Mesothelial cell of epicardium (in vitro differentiated cells): ENCODE results near the gene HMGA1. TPM values are rescaled to one million over a fixed set of nuclear protein-coding genes. Genes with fewer than 3 reads are reported as not detected.

ENCODE experiments used
- DNase-seq, 2 experiments: peaks; one replicate each; pipeline ENCODE4 v3.0.0; 2021; ENCODE audit warnings: low spot score in 2 of 2; ENCODE audit not compliant: unreplicated experiment in 2 of 2
- H3K27ac Mint-ChIP-seq: 2 replicates; pipeline ENCODE4 v1.8.0; 2021; ENCODE audit warnings: mixed read lengths
- H3K27me3 Mint-ChIP-seq: 2 replicates; pipeline ENCODE4 v1.8.0; 2021; ENCODE audit warnings: low read depth, mixed read lengths
- H3K36me3 Mint-ChIP-seq: 2 replicates; pipeline ENCODE4 v1.8.0; 2021; ENCODE audit warnings: mixed read lengths
- H3K4me1 Mint-ChIP-seq: 2 replicates; pipeline ENCODE4 v1.8.0; 2021; ENCODE audit warnings: mixed read lengths
- H3K4me3 Mint-ChIP-seq: 2 replicates; pipeline ENCODE4 v1.8.0; 2021; ENCODE audit warnings: mild to moderate bottlenecking, moderate library complexity, mixed read lengths
- H3K9me3 Mint-ChIP-seq: 2 replicates; pipeline ENCODE4 v1.8.0; 2021; ENCODE audit warnings: mixed read lengths
- total RNA-seq: library from RNA; stranded (reverse); gene quantifications from 3 replicates; pipeline ENCODE4 v1.2.1, GENCODE V29; 2021
- TF ChIP-seq, protein P1 (sequence below): fragments of 200-600 bp; sonication (generic); IDR thresholded peaks from one replicate; pipeline ENCODE4 v1.5.0; 2021; ENCODE audit warnings: antibody characterized with exemption; ENCODE audit not compliant: unreplicated experiment

The HMGA1 gene
- total RNA-seq, 1 donor from 2014 or later, result 213 TPM

DNA sequence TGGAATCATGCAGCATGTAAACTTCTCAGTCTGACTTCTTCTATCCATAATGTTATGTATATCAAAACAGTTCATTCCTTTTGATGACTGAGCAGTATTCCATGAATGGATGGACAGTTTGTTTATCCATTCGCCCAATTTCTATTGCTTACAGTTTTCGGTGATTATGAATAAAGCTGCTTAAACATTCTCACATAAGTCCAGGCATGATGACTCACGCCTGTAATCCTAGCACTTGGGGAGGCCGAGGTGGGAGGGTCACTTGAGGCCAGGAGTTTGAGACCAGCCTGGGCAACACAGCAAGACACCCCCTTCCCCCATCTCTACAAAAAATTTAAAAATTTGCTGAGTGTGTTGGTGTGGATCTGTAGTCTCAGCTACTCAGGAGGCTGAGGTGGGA, 22.9 kb upstream of the HMGA1 start:
- Mint-ChIP-seq H3K27ac (no peak overlapping the region), H3K27me3 (no peaks in the 10 kb centered on the region), H3K4me3 (no peak overlapping the region), H3K4me1 (no peaks in the 10 kb centered on the region), H3K36me3 (no peaks in the 10 kb centered on the region), H3K9me3 (no peaks in the 10 kb centered on the region)
- TF ChIP-seq, protein P1, sequence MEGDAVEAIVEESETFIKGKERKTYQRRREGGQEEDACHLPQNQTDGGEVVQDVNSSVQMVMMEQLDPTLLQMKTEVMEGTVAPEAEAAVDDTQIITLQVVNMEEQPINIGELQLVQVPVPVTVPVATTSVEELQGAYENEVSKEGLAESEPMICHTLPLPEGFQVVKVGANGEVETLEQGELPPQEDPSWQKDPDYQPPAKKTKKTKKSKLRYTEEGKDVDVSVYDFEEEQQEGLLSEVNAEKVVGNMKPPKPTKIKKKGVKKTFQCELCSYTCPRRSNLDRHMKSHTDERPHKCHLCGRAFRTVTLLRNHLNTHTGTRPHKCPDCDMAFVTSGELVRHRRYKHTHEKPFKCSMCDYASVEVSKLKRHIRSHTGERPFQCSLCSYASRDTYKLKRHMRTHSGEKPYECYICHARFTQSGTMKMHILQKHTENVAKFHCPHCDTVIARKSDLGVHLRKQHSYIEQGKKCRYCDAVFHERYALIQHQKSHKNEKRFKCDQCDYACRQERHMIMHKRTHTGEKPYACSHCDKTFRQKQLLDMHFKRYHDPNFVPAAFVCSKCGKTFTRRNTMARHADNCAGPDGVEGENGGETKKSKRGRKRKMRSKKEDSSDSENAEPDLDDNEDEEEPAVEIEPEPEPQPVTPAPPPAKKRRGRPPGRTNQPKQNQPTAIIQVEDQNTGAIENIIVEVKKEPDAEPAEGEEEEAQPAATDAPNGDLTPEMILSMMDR, result no peak
- DNase-seq, result no peak

DNA sequence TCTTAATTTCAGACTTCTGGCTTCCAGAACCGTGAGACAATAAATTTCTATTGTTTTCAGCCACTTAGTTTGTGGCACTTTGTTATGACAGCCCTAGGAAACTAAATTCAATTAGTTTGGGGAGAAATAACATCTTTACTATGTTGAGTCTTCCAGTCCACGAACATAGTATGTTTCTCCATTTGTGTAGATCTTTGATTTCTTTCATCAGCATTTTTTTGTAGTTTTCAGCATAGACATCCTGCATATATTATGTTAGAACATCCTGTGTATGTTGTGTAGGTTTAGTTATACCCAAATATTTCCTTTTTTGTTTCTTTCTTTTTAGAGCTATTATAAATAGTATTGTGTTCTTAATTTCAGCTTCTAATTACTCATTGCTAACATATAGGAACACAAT, 18.0 kb upstream of the HMGA1 start:
- TF ChIP-seq, protein P1, result no peak
- Mint-ChIP-seq H3K27ac (no peak overlapping the region), H3K4me1 (peaks cover 6% of the 10 kb centered on the region), H3K36me3 (no peaks in the 10 kb centered on the region), H3K9me3 (no peaks in the 10 kb centered on the region), H3K4me3 (no peak overlapping the region), H3K27me3 (no peaks in the 10 kb centered on the region)
- no peak for DNase-seq

DNA sequence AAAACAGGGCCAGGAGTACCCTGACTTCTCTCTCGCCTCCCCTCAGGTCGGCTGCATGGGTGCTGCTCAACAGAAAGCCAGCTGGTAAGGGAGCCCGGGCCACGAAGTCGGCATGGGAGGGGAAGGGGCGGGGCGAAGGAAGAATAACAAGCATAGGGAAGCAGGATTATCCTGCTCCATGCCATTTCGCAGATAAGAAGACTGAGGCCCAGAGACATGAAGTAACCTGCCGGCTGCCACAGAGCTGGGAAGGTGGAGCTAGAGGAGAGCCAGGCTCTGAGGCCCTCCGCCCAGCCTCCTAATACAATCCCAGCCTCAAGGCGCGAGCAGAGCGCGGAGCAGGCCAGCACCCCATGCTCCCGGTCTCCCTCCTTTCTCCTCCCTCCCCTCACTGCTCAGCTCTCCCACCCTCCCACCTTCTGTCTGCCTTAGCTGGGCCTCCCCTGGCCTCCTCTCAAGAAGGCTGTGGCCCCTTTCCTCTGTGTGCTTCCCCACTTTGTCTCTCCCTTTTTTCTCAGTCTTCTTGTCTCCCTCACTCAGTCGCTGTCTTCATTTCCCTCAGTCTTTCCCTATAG, 13.2 kb upstream of the HMGA1 start:
- Mint-ChIP-seq H3K4me1 (peaks cover 15% of the 10 kb centered on the region), H3K27me3 (no peaks in the 10 kb centered on the region), H3K36me3 (no peaks in the 10 kb centered on the region), H3K27ac (peak overlapping the region; percentile 86), H3K4me3 (peak overlapping the region; percentile 68), H3K9me3 (no peaks in the 10 kb centered on the region)
- TF ChIP-seq, protein P1, result no peak
- DNase-seq, result no peak

DNA sequence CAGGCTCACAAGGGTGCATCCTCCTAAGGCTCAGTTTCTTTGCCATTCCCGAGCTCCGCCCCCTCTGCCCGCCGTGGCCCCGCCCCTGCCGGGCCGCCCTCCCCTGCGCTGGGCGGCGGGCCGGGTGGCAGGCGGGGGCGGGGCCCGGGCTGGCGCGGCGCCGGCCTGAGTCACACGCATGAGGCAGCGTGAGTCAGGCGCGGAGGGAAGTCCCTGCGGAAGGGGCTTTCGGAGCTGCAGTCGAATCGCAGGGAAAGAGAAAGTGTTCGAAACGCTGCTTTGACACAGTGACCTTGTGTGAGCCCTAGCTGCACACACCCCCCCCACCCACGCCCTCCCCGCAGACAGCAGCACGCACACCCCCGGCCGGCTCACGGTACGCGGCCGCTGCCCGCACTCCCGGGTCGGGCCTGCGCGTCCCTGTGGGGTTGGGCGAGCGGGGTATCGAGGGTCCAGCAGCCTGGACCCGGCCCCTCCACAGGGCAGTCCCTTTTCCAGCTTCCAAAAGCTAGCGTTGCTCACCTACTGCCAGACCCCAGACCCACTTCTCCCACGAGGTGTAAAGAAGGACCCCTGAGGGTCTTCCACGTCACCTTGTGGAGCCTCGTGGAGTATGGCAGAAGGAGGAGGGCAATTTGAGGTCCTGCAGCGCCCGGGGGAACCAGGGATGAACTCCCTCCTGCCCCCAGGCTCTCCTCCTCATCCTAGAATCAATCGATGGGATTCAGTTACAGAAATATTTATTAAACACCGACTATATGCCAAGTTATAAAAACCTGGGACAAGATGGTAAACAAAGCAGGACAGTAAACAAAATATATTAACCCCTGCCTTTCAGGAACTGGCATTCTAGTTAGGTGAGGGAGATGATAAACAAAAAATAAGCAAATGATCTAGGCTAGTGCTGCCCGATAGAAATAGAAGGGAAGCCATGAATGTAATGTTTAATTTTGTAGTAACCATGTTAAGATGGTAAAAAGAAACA, 12.4 kb upstream of the HMGA1 start:
- Mint-ChIP-seq H3K4me3 (peak overlapping the region; percentile 68), H3K9me3 (no peaks in the 10 kb centered on the region), H3K27ac (peak overlapping the region; percentile 86), H3K27me3 (no peaks in the 10 kb centered on the region), H3K4me1 (peaks cover 16% of the 10 kb centered on the region), H3K36me3 (no peaks in the 10 kb centered on the region)
- peak; percentile 87 to 92 for DNase-seq
- TF ChIP-seq, protein P1, result no peak

DNA sequence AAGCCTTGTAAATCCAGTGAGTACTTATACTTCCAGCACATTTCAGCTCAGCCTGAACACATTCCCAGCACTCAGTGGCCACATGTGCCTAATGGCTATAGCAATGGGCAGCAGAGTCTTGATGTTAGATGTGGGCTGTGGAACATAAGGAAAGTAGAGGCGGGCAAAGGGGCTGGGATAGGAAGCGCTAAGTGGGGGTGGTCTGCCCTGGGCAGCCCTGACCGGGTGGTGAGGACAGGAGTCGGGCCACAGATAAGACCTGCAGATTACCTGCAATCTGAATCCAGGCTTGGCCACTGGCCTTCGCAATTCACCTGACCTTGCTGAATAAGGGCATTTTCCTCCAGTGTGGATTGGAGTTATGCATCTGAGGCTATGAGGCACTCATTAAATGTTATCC, 11.1 kb upstream of the HMGA1 start:
- TF ChIP-seq, protein P1, result no peak
- Mint-ChIP-seq H3K27ac (peak overlapping the region; percentile 16), H3K27me3 (no peaks in the 10 kb centered on the region), H3K36me3 (no peaks in the 10 kb centered on the region), H3K4me1 (peaks cover 18% of the 10 kb centered on the region), H3K4me3 (no peak overlapping the region), H3K9me3 (no peaks in the 10 kb centered on the region)
- no peak for DNase-seq
